GM12874 (cell line): Measurements from ENCODE around the gene APOB.

Experiments used
- TF ChIP-seq, protein P1 (sequence below): IDR thresholded peaks from 2 replicates; pipeline ENCODE4 v1.5.1; 2011; ENCODE audit warnings: low read depth, mild to moderate bottlenecking, control low read depth, low read length, moderate library complexity; ENCODE audit not compliant: insufficient read depth

The APOB gene

DNA sequence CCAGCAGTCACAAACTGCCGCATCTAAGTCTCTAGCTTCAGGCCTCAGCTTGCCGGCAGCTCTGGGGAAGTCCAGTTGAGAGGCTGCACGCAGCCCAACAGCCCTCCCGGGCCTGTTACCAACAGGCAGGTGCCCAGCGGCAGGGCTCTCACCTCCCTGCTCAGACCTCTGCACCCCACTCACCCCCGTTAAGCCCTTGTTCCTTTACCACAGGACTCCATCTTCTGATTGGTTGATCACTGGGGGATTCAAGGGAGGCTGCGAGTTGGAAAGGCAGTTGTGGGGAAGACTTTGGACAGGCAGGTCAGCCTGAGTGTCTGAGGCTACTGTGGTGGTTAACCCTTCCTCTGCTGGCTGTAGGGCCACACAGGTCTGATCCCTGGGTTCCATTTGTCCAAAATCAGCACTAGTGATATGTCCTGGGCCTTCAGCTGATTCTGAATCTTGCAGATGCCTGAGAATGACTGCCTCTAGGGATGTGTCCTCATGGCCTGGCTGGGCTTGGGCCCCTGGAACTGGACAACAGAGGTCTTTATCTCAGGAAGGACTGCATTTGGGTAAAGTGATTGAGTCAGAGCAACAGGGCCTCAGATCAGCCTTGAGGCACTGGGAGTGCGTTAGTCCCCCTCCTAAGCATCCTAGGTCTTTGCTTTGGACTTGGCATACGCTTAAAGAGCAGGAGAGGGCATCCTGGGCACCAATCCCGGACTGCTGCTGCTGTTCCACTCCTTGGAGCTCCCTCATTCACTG, 88.4 kb downstream of the APOB start:
- TF ChIP-seq, protein P1, sequence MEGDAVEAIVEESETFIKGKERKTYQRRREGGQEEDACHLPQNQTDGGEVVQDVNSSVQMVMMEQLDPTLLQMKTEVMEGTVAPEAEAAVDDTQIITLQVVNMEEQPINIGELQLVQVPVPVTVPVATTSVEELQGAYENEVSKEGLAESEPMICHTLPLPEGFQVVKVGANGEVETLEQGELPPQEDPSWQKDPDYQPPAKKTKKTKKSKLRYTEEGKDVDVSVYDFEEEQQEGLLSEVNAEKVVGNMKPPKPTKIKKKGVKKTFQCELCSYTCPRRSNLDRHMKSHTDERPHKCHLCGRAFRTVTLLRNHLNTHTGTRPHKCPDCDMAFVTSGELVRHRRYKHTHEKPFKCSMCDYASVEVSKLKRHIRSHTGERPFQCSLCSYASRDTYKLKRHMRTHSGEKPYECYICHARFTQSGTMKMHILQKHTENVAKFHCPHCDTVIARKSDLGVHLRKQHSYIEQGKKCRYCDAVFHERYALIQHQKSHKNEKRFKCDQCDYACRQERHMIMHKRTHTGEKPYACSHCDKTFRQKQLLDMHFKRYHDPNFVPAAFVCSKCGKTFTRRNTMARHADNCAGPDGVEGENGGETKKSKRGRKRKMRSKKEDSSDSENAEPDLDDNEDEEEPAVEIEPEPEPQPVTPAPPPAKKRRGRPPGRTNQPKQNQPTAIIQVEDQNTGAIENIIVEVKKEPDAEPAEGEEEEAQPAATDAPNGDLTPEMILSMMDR, result no peak

DNA sequence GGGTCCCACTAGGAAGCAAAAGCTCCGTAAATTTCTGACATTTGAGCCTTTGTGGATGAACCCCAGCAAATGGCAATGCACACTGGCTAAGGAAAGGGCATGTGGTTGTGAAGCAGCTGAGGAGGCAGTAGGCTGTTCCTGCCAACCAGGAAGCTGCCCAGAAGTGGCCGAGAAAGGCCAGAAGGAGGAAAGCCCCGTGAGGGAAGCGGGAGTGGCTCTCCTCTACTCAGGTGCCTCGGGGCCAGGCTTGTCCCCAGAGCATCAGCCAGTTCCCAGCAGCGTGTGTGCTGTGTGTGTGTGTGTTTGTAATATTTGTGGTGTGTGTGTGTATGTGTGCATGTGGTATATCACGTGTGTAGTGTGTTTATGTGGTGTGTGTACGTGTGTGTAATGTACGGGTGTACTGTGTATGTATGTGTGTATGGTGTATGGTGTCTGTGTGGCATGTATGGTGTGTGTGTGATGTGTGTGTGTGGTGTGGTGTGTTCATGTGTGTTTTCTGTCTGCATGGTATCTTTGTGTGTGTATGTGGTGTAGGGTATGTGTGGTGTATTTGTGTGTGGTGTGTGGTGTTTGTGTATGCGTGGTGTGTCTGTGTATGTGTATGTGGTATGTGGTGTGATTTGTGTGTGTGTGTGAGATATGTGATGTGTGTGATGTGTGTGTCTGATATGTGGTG, 90.6 kb downstream of the APOB start:
- TF ChIP-seq, protein P1, result no peak
